GM12878 (cell line): ENCODE data around the gene PAM. TPM values are rescaled to one million over a fixed set of nuclear protein-coding genes. Genes with fewer than 3 reads are reported as not detected.

Source experiments
- ATAC-seq: fragments of 200-7000 bp; cut with Tn5 transposase; 3 replicates; pipeline ENCODE4 v1.9.1; 2020; ENCODE audit warnings: mild to moderate bottlenecking, moderate library complexity
- BruUV-seq: library from RNA; stranded (reverse); fragments of 400-500 nt; replicated peaks from 2 replicates; lab custom pipeline; 2021; lab: Mats Ljungman, UMichigan
- CTCF ChIA-PET: fragments of 300-600 bp; sonication (Branson Sonifier 250); formaldehyde crosslinking; extraction: SDS; loops from one replicate; lab custom pipeline; 2021; ENCODE audit warnings: inconsistent platforms; lab: Yijun Ruan, JAX
- POLR2A ChIA-PET: fragments of 350-600 bp; formaldehyde crosslinking; extraction: SDS; loops from one replicate; lab custom pipeline; 2021; ENCODE audit warnings: inconsistent platforms; lab: Charles Lee
- RAD21 ChIA-PET: fragments of 300-600 bp; sonication (Branson Sonifier 250); formaldehyde crosslinking; loops from one replicate; lab custom pipeline; 2023; ENCODE audit warnings: antibody characterized with exemption; ENCODE audit not compliant: unreplicated experiment; lab: Charles Lee
- SMC1A ChIA-PET: fragments of 300-600 bp; sonication (Branson Sonifier 250); formaldehyde crosslinking; loops from one replicate; lab custom pipeline; 2023; ENCODE audit not compliant: unreplicated experiment, uncharacterized antibody; lab: Charles Lee
- DNase-seq: peaks from one replicate; pipeline ENCODE4 v3.0.0-alpha.2; 2011; ENCODE audit warnings: low read depth, low spot score
- FAIRE-seq: peaks from 3 replicates; lab custom pipeline; 2011; peaks lifted over from hg19 to GRCh38; lab: Jason Lieb, UNC
- H2AFZ ChIP-seq: 2 replicates; pipeline ENCODE4 v1.6.0; 2011; ENCODE audit warnings: low read depth, low read length, control low read depth; ENCODE audit not compliant: control insufficient read depth
- H3K27ac ChIP-seq: 2 replicates; pipeline ENCODE4 v1.5.1; 2011; ENCODE audit warnings: control low read depth; ENCODE audit not compliant: control insufficient read depth, insufficient read depth
- H3K27me3 ChIP-seq, 2 experiments: replicated peaks in 1 of 2; 2 replicates each; pipeline versions ENCODE4 v1.6.0 to v1.6.1; 2011; ENCODE audit warnings: low read length in 1 of 2; ENCODE audit not compliant: control insufficient read depth in 2 of 2, insufficient read depth in 2 of 2
- H3K36me3 ChIP-seq, 2 experiments: 2 replicates each; pipeline ENCODE4 v1.5.1; 2011; ENCODE audit warnings: low read length in 1 of 2; ENCODE audit not compliant: control insufficient read depth in 2 of 2, insufficient read depth in 2 of 2
- H3K4me1 ChIP-seq: 2 replicates; pipeline ENCODE4 v1.6.1; 2011; ENCODE audit warnings: mild to moderate bottlenecking, low read length, moderate library complexity, mixed read lengths; ENCODE audit not compliant: control insufficient read depth, insufficient read depth
- H3K4me2 ChIP-seq: 2 replicates; pipeline ENCODE4 v1.6.0; 2011; ENCODE audit warnings: control low read depth; ENCODE audit not compliant: control insufficient read depth, insufficient read depth
- H3K4me3 ChIP-seq: fragments of 200-600 bp; sonication (generic); 2 replicates; pipeline ENCODE4 v1.5.1; 2016
- H3K79me2 ChIP-seq: 2 replicates; pipeline ENCODE4 v1.6.0; 2011; ENCODE audit warnings: low read length; ENCODE audit not compliant: control insufficient read depth, insufficient read depth
- H3K9ac ChIP-seq: 2 replicates; pipeline ENCODE4 v1.8.0; 2011; ENCODE audit warnings: low read length, control low read depth, mixed read lengths; ENCODE audit not compliant: control insufficient read depth, insufficient read depth
- H3K9me3 ChIP-seq: replicated peaks from 3 replicates; pipeline ENCODE4 v1.5.1; 2011; ENCODE audit warnings: mild to moderate bottlenecking, low read length; ENCODE audit not compliant: control insufficient read depth, insufficient read depth
- H4K20me1 ChIP-seq: 2 replicates; pipeline ENCODE4 v1.6.0; 2011; ENCODE audit not compliant: control insufficient read depth, insufficient read depth
- CBFB ChIP-seq: IDR thresholded peaks from 2 replicates; pipeline ENCODE4 v1.6.1; 2016; ENCODE audit warnings: antibody characterized with exemption, low read depth
- EED ChIP-seq: sonication (generic); IDR thresholded peaks from 2 replicates; pipeline ENCODE4 v1.6.1; 2016; ENCODE audit warnings: antibody characterized with exemption, low read depth
- EGR1 ChIP-seq, 2 experiments: IDR thresholded peaks; 1 replicate in 1 of 2; 2 replicates in 1 of 2; pipeline ENCODE4 v1.6.1; 2011 to 2012; ENCODE audit warnings: low read depth in 2 of 2, low read length in 2 of 2, borderline replicate concordance in 1 of 2, mild to moderate bottlenecking in 1 of 2, moderate library complexity in 1 of 2
- HDAC2 ChIP-seq: fragments of 200-600 bp; sonication (generic); IDR thresholded peaks from 2 replicates; pipeline ENCODE4 v1.6.1; 2017
- IRF4 ChIP-seq: IDR thresholded peaks from 2 replicates; pipeline ENCODE4 v1.6.1; 2011; ENCODE audit warnings: low read depth, low read length
- MEF2B ChIP-seq: fragments of 450-650 bp; IDR thresholded peaks from 2 replicates; pipeline ENCODE4 v1.6.1; 2018; ENCODE audit warnings: mild to moderate bottlenecking, moderate library complexity; ENCODE audit not compliant: partially characterized antibody, poor library complexity, severe bottlenecking
- MYB ChIP-seq: fragments of 150-350 bp; IDR thresholded peaks from 2 replicates; pipeline ENCODE4 v1.6.1; 2014; ENCODE audit warnings: mild to moderate bottlenecking, low read depth, low read length, borderline replicate concordance
- NR2C1 ChIP-seq: fragments of 450-650 bp; IDR thresholded peaks from 2 replicates; pipeline ENCODE4 v1.6.1; 2017; ENCODE audit warnings: antibody characterized with exemption, mild to moderate bottlenecking, moderate library complexity
- RAD21 ChIP-seq: IDR thresholded peaks from 2 replicates; pipeline ENCODE4 v1.6.1; 2011; ENCODE audit warnings: mild to moderate bottlenecking, low read depth, low read length, moderate library complexity; ENCODE audit not compliant: insufficient read depth
- RELA ChIP-seq: fragments of 450-650 bp; IDR thresholded peaks from 2 replicates; pipeline ENCODE4 v1.8.0; 2014; ENCODE audit warnings: borderline replicate concordance; ENCODE audit not compliant: partially characterized antibody
- SRF ChIP-seq, 2 experiments: IDR thresholded peaks; 2 replicates each; pipeline ENCODE4 v1.6.1; 2011; ENCODE audit warnings: low read depth in 2 of 2, low read length in 2 of 2, mild to moderate bottlenecking in 1 of 2, moderate library complexity in 1 of 2
- TCF7 ChIP-seq: IDR thresholded peaks from 2 replicates; pipeline ENCODE4 v1.6.1; 2014; ENCODE audit warnings: antibody characterized with exemption, borderline replicate concordance
- WGBS: methylation state at CpG from one replicate; pipeline ENCODE4 v1.1.6; 2016; ENCODE audit warnings: low lambda C conversion rate; ENCODE audit not compliant: insufficient replicate concordance, insufficient coverage; ENCODE audit errors: missing lambda C conversion rate; 5-methylcytosine and 5-hydroxymethylcytosine counted together
- in situ Hi-C: fragments of 300-500 bp; cut with MboI; formaldehyde crosslinking; loops from 9 replicates; pipeline ENCODE4 v1.14.3; 2018; ENCODE audit warnings: mixed read lengths
- intact Hi-C: fragments of 100-400 bp; cut with micrococcal nuclease; formaldehyde crosslinking; loops from one replicate; pipeline ENCODE4 v1.14.2; 2022; ENCODE audit not compliant: unreplicated experiment
- polyA plus RNA-seq, 11 experiments: library from polyadenylated mRNA; depleted of rRNA in 4 of 11; unstranded in 6 of 11; stranded (reverse) in 5 of 11; fragments of >200 nt; fragmentation: Nextera tagmentation in 4 of 11; fragmentation: Illumina TruSeq in 1 of 11; extraction: Ambion mirVana in 4 of 11; extraction: Trizol in 1 of 11; gene quantifications; 1 replicate in 1 of 11; 2 replicates in 10 of 11; pipeline versions ENCODE4 v1.2.1 to v1.2.3, GENCODE V29; 2011 to 2016; ENCODE audit warnings: inconsistent platforms in 2 of 11, missing spikeins in 2 of 11, low read depth in 1 of 11
- total RNA-seq, 4 experiments: library from RNA; depleted of rRNA in 3 of 4; stranded (reverse); fragments of >200 nt in 3 of 4; fragmentation: Illumina TruSeq in 1 of 4; extraction: Trizol in 1 of 4; gene quantifications; 2 replicates each; pipeline versions ENCODE4 v1.2.1 to v1.2.3, GENCODE V29; 2013 to 2021
- TF ChIP-seq, protein P1 (sequence below): fragments of 150-350 bp; IDR thresholded peaks from 2 replicates; pipeline ENCODE4 v1.6.1; 2016; ENCODE audit warnings: low read depth, low read length
- TF ChIP-seq, protein P2 (sequence below): IDR thresholded peaks from 2 replicates; pipeline ENCODE4 v1.6.1; 2012; ENCODE audit warnings: low read depth, low read length, improper control_type of control experiment
- TF ChIP-seq, protein P3 (sequence below): fragments of 450-650 bp; IDR thresholded peaks from 2 replicates; pipeline ENCODE4 v1.6.1; 2017; ENCODE audit warnings: mild to moderate bottlenecking, moderate library complexity

Gene PAM
- total and polyA plus RNA-seq, 10 of the 15 experiments (the other 5 are each of a cell fraction or from before 2014, with no cell fraction given): 5.5 to 72.5 (median 15.4) TPM

DNA sequence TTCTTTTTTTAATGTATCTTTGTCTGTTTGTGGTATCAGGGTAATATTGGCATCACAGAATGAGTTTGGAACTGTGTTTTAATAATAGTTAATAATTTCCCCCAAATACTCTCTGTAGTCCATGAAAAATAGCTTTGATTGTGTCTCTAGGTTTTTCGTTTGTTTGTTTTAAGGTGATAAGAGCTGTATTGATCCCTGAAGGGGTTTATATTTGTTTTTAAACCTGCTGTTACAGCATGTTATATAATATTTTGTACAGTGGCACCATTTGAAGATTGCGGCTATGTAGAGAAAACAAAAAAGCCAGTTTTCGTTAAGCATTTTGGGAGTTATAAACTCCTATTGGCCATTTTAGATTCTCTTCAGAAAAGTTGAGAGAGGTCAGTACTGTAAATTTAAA lies 15.7 kb downstream of the PAM start:
- in situ Hi-C loops (no loop called here), intact Hi-C loops (no loop called here)
- ChIA-PET RAD21 (no interaction called here), CTCF (interaction anchor here (3.2 kb wide), 1 partner anchor 10 kb away, joined by 15 read pairs; no protein-coding TSS in a partner anchor), POLR2A (no interaction called here), SMC1A (interaction anchor here (1.1 to 2.2 kb wide), 3 partner anchors 13 to 16 kb away, joined by 4 to 6 read pairs (median 4); partner anchors contain the start of gene PAM)
- Histone ChIP-seq H3K4me2 (no peak overlapping the region), H3K9me3 (peaks cover 5% of the 10 kb centered on the region; the same call in 2 of the 3 replicates), H3K4me1 (peaks cover 4% of the 10 kb centered on the region; the same call in 1 of the 2 replicates), H4K20me1 (no peaks in the 10 kb centered on the region), H3K36me3 (no peaks in the 10 kb centered on the region), H3K4me3 (no peak overlapping the region), H3K9ac (no peak overlapping the region), H3K79me2 (peaks cover 10% of the 10 kb centered on the region), H3K27ac (no peak overlapping the region), H2AFZ (no peak overlapping the region), H3K27me3 (no peaks in the 10 kb centered on the region)
- 99% methylated on average over 3 of the region's 3 CpGs for WGBS
- FAIRE-seq (no peak), ATAC-seq (no peak), DNase-seq (no peak)
- no TSS peak for BruUV-seq
- TF ChIP-seq TCF7: no peak
- TF ChIP-seq MEF2B: no peak
- no peak for TF ChIP-seq EED
- no peak for TF ChIP-seq SRF (IDR thresholded peaks at IDR 0.05; ENCODE audit: low read depth in 2 of 2, low read length in 2 of 2)
- no peak for TF ChIP-seq RAD21
- TF ChIP-seq, protein P1, sequence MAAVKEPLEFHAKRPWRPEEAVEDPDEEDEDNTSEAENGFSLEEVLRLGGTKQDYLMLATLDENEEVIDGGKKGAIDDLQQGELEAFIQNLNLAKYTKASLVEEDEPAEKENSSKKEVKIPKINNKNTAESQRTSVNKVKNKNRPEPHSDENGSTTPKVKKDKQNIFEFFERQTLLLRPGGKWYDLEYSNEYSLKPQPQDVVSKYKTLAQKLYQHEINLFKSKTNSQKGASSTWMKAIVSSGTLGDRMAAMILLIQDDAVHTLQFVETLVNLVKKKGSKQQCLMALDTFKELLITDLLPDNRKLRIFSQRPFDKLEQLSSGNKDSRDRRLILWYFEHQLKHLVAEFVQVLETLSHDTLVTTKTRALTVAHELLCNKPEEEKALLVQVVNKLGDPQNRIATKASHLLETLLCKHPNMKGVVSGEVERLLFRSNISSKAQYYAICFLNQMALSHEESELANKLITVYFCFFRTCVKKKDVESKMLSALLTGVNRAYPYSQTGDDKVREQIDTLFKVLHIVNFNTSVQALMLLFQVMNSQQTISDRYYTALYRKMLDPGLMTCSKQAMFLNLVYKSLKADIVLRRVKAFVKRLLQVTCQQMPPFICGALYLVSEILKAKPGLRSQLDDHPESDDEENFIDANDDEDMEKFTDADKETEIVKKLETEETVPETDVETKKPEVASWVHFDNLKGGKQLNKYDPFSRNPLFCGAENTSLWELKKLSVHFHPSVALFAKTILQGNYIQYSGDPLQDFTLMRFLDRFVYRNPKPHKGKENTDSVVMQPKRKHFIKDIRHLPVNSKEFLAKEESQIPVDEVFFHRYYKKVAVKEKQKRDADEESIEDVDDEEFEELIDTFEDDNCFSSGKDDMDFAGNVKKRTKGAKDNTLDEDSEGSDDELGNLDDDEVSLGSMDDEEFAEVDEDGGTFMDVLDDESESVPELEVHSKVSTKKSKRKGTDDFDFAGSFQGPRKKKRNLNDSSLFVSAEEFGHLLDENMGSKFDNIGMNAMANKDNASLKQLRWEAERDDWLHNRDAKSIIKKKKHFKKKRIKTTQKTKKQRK: no peak
- TF ChIP-seq IRF4: no peak
- TF ChIP-seq EGR1 (IDR thresholded peaks at IDR 0.05; ENCODE audit: borderline replicate concordance in 1 of 2, low read depth in 2 of 2, low read length in 2 of 2): no peak
- no peak for TF ChIP-seq RELA
- TF ChIP-seq, protein P2, sequence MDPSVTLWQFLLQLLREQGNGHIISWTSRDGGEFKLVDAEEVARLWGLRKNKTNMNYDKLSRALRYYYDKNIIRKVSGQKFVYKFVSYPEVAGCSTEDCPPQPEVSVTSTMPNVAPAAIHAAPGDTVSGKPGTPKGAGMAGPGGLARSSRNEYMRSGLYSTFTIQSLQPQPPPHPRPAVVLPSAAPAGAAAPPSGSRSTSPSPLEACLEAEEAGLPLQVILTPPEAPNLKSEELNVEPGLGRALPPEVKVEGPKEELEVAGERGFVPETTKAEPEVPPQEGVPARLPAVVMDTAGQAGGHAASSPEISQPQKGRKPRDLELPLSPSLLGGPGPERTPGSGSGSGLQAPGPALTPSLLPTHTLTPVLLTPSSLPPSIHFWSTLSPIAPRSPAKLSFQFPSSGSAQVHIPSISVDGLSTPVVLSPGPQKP: no peak
- TF ChIP-seq CBFB: no peak
- no peak for TF ChIP-seq HDAC2
- TF ChIP-seq, protein P3, sequence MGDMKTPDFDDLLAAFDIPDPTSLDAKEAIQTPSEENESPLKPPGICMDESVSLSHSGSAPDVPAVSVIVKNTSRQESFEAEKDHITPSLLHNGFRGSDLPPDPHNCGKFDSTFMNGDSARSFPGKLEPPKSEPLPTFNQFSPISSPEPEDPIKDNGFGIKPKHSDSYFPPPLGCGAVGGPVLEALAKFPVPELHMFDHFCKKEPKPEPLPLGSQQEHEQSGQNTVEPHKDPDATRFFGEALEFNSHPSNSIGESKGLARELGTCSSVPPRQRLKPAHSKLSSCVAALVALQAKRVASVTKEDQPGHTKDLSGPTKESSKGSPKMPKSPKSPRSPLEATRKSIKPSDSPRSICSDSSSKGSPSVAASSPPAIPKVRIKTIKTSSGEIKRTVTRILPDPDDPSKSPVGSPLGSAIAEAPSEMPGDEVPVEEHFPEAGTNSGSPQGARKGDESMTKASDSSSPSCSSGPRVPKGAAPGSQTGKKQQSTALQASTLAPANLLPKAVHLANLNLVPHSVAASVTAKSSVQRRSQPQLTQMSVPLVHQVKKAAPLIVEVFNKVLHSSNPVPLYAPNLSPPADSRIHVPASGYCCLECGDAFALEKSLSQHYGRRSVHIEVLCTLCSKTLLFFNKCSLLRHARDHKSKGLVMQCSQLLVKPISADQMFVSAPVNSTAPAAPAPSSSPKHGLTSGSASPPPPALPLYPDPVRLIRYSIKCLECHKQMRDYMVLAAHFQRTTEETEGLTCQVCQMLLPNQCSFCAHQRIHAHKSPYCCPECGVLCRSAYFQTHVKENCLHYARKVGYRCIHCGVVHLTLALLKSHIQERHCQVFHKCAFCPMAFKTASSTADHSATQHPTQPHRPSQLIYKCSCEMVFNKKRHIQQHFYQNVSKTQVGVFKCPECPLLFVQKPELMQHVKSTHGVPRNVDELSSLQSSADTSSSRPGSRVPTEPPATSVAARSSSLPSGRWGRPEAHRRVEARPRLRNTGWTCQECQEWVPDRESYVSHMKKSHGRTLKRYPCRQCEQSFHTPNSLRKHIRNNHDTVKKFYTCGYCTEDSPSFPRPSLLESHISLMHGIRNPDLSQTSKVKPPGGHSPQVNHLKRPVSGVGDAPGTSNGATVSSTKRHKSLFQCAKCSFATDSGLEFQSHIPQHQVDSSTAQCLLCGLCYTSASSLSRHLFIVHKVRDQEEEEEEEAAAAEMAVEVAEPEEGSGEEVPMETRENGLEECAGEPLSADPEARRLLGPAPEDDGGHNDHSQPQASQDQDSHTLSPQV: no peak
- no peak for TF ChIP-seq MYB
- no peak for TF ChIP-seq NR2C1
